Keratinocyte (primary cell): Measurements from ENCODE around the gene SLCO3A1. TPM values are rescaled to one million over a fixed set of nuclear protein-coding genes. Genes with fewer than 3 reads are reported as not detected.
"Not testable (repeated sequence)": the region's sequence is repeated elsewhere in the genome, so short reads cannot be mapped to it uniquely, and the experiment has no call there.

ENCODE experiments used
- DNase-seq: peaks from one replicate; pipeline ENCODE4 v3.0.0-alpha.2; 2011; ENCODE audit warnings: low read depth, missing footprints, low spot score
- FAIRE-seq: peaks from 2 replicates; lab custom pipeline; 2011; peaks lifted over from hg19 to GRCh38; lab: Jason Lieb, UNC
- H2AFZ ChIP-seq: 2 replicates; pipeline ENCODE4 v1.6.0; 2012; ENCODE audit warnings: low read length, control low read depth, inconsistent platforms; ENCODE audit not compliant: control insufficient read depth
- H3K27ac ChIP-seq: 2 replicates; pipeline ENCODE4 v1.5.1; 2011; ENCODE audit warnings: low read length; ENCODE audit not compliant: control insufficient read depth, insufficient read depth
- H3K27me3 ChIP-seq: 3 replicates; pipeline ENCODE4 v1.6.0; 2011; ENCODE audit warnings: low read length; ENCODE audit not compliant: control insufficient read depth, insufficient read depth; ENCODE audit errors: extremely low read depth
- H3K36me3 ChIP-seq, 2 experiments: 2 replicates in 1 of 2; 3 replicates in 1 of 2; pipeline ENCODE4 v1.5.1; 2011; ENCODE audit warnings: low read length in 2 of 2, mild to moderate bottlenecking in 1 of 2; ENCODE audit not compliant: control insufficient read depth in 2 of 2, insufficient read depth in 2 of 2; ENCODE audit errors: extremely low read depth in 1 of 2
- H3K4me1 ChIP-seq: 3 replicates; pipeline ENCODE4 v1.5.1; 2011; ENCODE audit warnings: low read length; ENCODE audit not compliant: control insufficient read depth, insufficient read depth; ENCODE audit errors: extremely low read depth
- H3K4me2 ChIP-seq: 3 replicates; pipeline ENCODE4 v1.6.0; 2011; ENCODE audit warnings: low read depth, low read length; ENCODE audit not compliant: control insufficient read depth, insufficient read depth; ENCODE audit errors: extremely low read depth
- H3K4me3 ChIP-seq, 3 experiments: fragments of 200-600 bp in 1 of 3; sonication (generic) in 1 of 3; 2 replicates in 2 of 3; 3 replicates in 1 of 3; pipeline ENCODE4 v1.5.1; 2011 to 2016; ENCODE audit warnings: low read length in 3 of 3, mild to moderate bottlenecking in 3 of 3, control low read depth in 2 of 3, inconsistent platforms in 1 of 3, low read depth in 1 of 3, mixed read lengths in 1 of 3, mixed run types in 1 of 3, moderate library complexity in 1 of 3; ENCODE audit not compliant: control insufficient read depth in 2 of 3, insufficient read depth in 2 of 3; ENCODE audit errors: extremely low read depth in 1 of 3
- H3K79me2 ChIP-seq: 2 replicates; pipeline ENCODE4 v1.6.0; 2012; ENCODE audit warnings: low read length; ENCODE audit not compliant: control insufficient read depth, insufficient read depth
- H3K9ac ChIP-seq: 3 replicates; pipeline ENCODE4 v1.6.0; 2011; ENCODE audit warnings: low read length; ENCODE audit not compliant: control insufficient read depth, insufficient read depth; ENCODE audit errors: extremely low read depth
- H3K9me1 ChIP-seq: 3 replicates; pipeline ENCODE4 v1.6.0; 2011; ENCODE audit warnings: low read length; ENCODE audit not compliant: control insufficient read depth, insufficient read depth; ENCODE audit errors: extremely low read depth
- H3K9me3 ChIP-seq: 2 replicates; pipeline ENCODE4 v1.5.1; 2012; ENCODE audit warnings: low read depth, low read length; ENCODE audit not compliant: control insufficient read depth
- H4K20me1 ChIP-seq: 3 replicates; pipeline ENCODE4 v1.6.0; 2011; ENCODE audit warnings: low read length; ENCODE audit not compliant: control insufficient read depth, insufficient read depth; ENCODE audit errors: extremely low read depth
- CTCF ChIP-seq, 3 experiments: IDR thresholded peaks in 1 of 3; conservative IDR thresholded peaks in 1 of 3; optimal IDR thresholded peaks in 1 of 3; 2 replicates in 2 of 3; 3 replicates in 1 of 3; pipeline versions ENCODE3 to v1.5.1; 2011; ENCODE audit warnings: low read length in 3 of 3, mild to moderate bottlenecking in 3 of 3, moderate library complexity in 2 of 3, control low read depth in 1 of 3, inconsistent platforms in 1 of 3; ENCODE audit not compliant: insufficient read depth in 2 of 3; ENCODE audit errors: extremely low read depth in 1 of 3
- EZH2 ChIP-seq: IDR thresholded peaks from one replicate; pipeline ENCODE4 v1.6.1; 2012; ENCODE audit warnings: inconsistent platforms, mild to moderate bottlenecking, low read length, moderate library complexity
- dilution Hi-C: fragments of 300-500 bp; cut with MboI; formaldehyde crosslinking; loops from one replicate; pipeline ENCODE4 v1.7.0; 2020; ENCODE audit warnings: low sequenced_read_pairs; ENCODE audit not compliant: extremely low pct_ligation_motif_present
- polyA plus RNA-seq, 5 experiments: library from polyadenylated mRNA; depleted of rRNA in 3 of 5; stranded (reverse) in 3 of 5; stranded (forward) in 1 of 5; unstranded in 1 of 5; fragments of >200 nt; gene quantifications; 1 replicate in 1 of 5; 2 replicates in 3 of 5; 3 replicates in 1 of 5; pipeline versions ENCODE4 v1.2.1 to v1.2.3, GENCODE V29; 2011 to 2012; ENCODE audit warnings: missing spikeins in 2 of 5, low read depth in 1 of 5, low replicate concordance in 1 of 5

SLCO3A1 gene
- polyA plus RNA-seq, 1 donor (not counting 4 experiments of a cell fraction or from before 2014, with no cell fraction given), result 21.3 TPM

DNA sequence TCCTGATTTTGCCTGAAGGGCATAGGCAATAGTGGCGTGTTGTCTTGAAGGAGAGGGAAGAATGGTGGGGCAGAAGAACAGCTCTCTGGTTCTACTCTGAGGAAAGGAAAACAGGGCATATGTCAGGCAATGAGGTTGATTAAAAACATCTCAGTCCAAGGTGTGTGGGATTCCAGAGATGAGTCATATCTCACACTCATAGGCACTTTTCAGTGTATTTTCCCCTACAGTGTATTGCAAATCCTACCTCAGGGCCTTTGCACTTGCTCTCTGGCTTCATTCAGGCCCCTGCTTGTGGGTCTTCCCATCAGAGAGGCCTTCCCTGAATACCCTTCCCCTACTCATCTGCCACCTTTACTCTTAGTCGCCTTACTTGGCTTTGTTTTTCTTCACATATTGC, 107.8 kb downstream of the SLCO3A1 start:
- H3K9me3 ChIP-seq, result no peaks in the 10 kb centered on the region
- peaks cover 39% of the 10 kb centered on the region for H3K4me1 ChIP-seq
- no peaks in the 10 kb centered on the region for H3K27me3 ChIP-seq
- peak overlapping the region; percentile 56 for H3K27ac ChIP-seq
- FAIRE-seq (peak; percentile 96), DNase-seq (no peak)
- dilution Hi-C loops, result no loop called here
- H4K20me1 ChIP-seq, result no peaks in the 10 kb centered on the region
- peak overlapping the region; percentile 20 for H3K4me2 ChIP-seq
- H3K9ac ChIP-seq, result no peak overlapping the region
- H2AFZ ChIP-seq, result no peak overlapping the region
- TF ChIP-seq CTCF (optimal IDR thresholded peaks at IDR 0.05 in 1 of 3, IDR thresholded peaks at IDR 0.05 in 1 of 3, conservative IDR thresholded peaks at IDR 0.05 in 1 of 3; ENCODE audit: extremely low read depth in 1 of 3, insufficient read depth in 2 of 3, low read length in 3 of 3), result no peak
- no peak for TF ChIP-seq EZH2
- H3K79me2 ChIP-seq, result peaks cover 34% of the 10 kb centered on the region
- no peak overlapping the region for H3K4me3 ChIP-seq
- no peaks in the 10 kb centered on the region for H3K36me3 ChIP-seq
- H3K9me1 ChIP-seq, result no peaks in the 10 kb centered on the region

DNA sequence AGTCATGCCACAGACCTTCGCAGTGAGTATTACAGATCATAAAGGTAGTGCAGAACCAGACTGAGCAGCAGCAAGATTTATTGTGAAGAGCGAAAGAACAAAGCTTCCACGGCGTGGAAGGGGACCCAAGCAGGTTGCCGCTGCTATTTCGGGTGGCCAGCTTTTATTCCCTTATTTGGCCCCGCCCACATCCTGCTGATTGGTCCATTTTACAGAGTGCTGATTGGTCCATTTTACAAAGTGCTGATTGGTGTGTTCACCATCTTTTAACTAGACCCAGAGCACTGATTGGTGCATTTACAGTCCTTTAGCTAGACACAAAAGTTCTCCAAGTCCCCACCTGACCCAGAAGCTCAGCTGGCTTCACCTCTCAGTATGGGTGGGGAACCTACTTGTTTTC, 110.2 kb downstream of the SLCO3A1 start:
- FAIRE-seq, H3K9me3 ChIP-seq, H3K4me3 ChIP-seq, H4K20me1 ChIP-seq, H3K9ac ChIP-seq, H3K36me3 ChIP-seq, H3K9me1 ChIP-seq, DNase-seq, H3K27me3 ChIP-seq, H2AFZ ChIP-seq, H3K4me2 ChIP-seq, dilution Hi-C loops: not testable (repeated sequence)
- Histone ChIP-seq H3K79me2 (peaks cover 34% of the 10 kb centered on the region), H3K4me1 (peaks cover 47% of the 10 kb centered on the region), H3K27ac (peak overlapping the region; percentile 28)
